Measurements from ENCODE around the gene AADACL4. TPM values are rescaled to one million over a fixed set of nuclear protein-coding genes. Genes with fewer than 3 reads are reported as not detected.

The AADACL4 gene
- total RNA-seq, 1 experiment from 2014 or later: not detected

GRCh38 chr1:12595757-12596006 lies 48.2 kb upstream of the AADACL4 start:
- no peak overlapping the region for H3K27ac ChIP-seq (ENCODE audit: insufficient read length, low read depth, low read length)
- H2BK120ac ChIP-seq (ENCODE audit: low read depth, low read length, poor library complexity, severe bottlenecking): no peak overlapping the region
- no CpG with 5 or more reads among the region's 18 CpGs for WGBS (ENCODE audit: extremely low coverage, insufficient read length, low lambda C conversion rate)
- no peak overlapping the region for H3K4ac ChIP-seq (ENCODE audit: low read depth, low read length)
- H4K91ac ChIP-seq (ENCODE audit: insufficient read length, low read depth, low read length): no peak overlapping the region
- TF ChIP-seq, protein P1, sequence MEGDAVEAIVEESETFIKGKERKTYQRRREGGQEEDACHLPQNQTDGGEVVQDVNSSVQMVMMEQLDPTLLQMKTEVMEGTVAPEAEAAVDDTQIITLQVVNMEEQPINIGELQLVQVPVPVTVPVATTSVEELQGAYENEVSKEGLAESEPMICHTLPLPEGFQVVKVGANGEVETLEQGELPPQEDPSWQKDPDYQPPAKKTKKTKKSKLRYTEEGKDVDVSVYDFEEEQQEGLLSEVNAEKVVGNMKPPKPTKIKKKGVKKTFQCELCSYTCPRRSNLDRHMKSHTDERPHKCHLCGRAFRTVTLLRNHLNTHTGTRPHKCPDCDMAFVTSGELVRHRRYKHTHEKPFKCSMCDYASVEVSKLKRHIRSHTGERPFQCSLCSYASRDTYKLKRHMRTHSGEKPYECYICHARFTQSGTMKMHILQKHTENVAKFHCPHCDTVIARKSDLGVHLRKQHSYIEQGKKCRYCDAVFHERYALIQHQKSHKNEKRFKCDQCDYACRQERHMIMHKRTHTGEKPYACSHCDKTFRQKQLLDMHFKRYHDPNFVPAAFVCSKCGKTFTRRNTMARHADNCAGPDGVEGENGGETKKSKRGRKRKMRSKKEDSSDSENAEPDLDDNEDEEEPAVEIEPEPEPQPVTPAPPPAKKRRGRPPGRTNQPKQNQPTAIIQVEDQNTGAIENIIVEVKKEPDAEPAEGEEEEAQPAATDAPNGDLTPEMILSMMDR (conservative IDR thresholded peaks at IDR 0.05): no peak
- no peaks in the 10 kb centered on the region; the same call in 1 of the 2 replicates for H3K27me3 ChIP-seq (ENCODE audit: insufficient read depth, low read length)
- no peaks in the 10 kb centered on the region for H3K79me2 ChIP-seq (ENCODE audit: insufficient read depth, low read length)
- H2AFZ ChIP-seq (ENCODE audit: low read length): no peak overlapping the region
- no peaks in the 10 kb centered on the region for H4K20me1 ChIP-seq (ENCODE audit: control insufficient read depth, insufficient read depth, insufficient read length)
- H2AK5ac ChIP-seq (ENCODE audit: insufficient read length, low read length): no peak overlapping the region
- Mint-ChIP-seq H3K27me3 (ENCODE audit: low read depth) (peaks cover 26% of the 10 kb centered on the region), H3K27ac (no peak overlapping the region), H3K4me3 (peak overlapping the region; percentile 61 to 79), H3K36me3 (ENCODE audit: insufficient read depth in 1 of 3, low read depth in 3 of 3) (peaks cover 0 to 26% (median 8%) of the 10 kb centered on the region in 3 experiments; a peak in 4 of 7 replicates), H3K4me1 (peaks cover 53 to 54% of the 10 kb centered on the region in 2 experiments), H3K9me3 (no peaks in the 10 kb centered on the region; a peak in 1 of 5 replicates)
- H3K4me1 ChIP-seq (ENCODE audit: insufficient read depth, low read length): peaks cover 6% of the 10 kb centered on the region; the same call in 1 of the 2 replicates
- peaks cover 13% of the 10 kb centered on the region for H3K23me2 ChIP-seq (ENCODE audit: insufficient read length, low read depth, low read length, poor library complexity, severe bottlenecking)
- H3K18ac ChIP-seq (ENCODE audit: insufficient read length, low read depth, low read length): no peak overlapping the region
- H4K5ac ChIP-seq (ENCODE audit: insufficient read length, low read depth, low read length): no peak overlapping the region
- no peak overlapping the region for H3K56ac ChIP-seq (ENCODE audit: insufficient read length, low read depth, low read length)
- H2BK5ac ChIP-seq (ENCODE audit: insufficient read length, low read length): no peak overlapping the region
- H3K14ac ChIP-seq (ENCODE audit: insufficient read depth, low read length): no peak overlapping the region
- DNase-seq: no peak
- H3T11ph ChIP-seq (ENCODE audit: low read length): no peak overlapping the region
- peak overlapping the region; percentile 78 for H3K4me2 ChIP-seq (ENCODE audit: insufficient read depth, insufficient read length, low read length)
- no peak overlapping the region for H2BK20ac ChIP-seq (ENCODE audit: low read depth, low read length, poor library complexity, severe bottlenecking)
- no peak overlapping the region for H3K23ac ChIP-seq (ENCODE audit: insufficient read length, low read depth, low read length)
- no peak overlapping the region for H4K8ac ChIP-seq (replicated peaks; ENCODE audit: insufficient read length, low read depth, low read length)
- H2BK15ac ChIP-seq (ENCODE audit: low read depth, low read length): no peak overlapping the region
- H3K79me1 ChIP-seq (ENCODE audit: insufficient read depth, low read depth, low read length, poor library complexity, severe bottlenecking): no peaks in the 10 kb centered on the region
- no peak overlapping the region for H2BK12ac ChIP-seq (ENCODE audit: insufficient read length, low read depth, low read length)
- no peak overlapping the region for H3K9ac ChIP-seq (ENCODE audit: extremely low read depth, insufficient read length, low read length)
- no peaks in the 10 kb centered on the region for H3K9me3 ChIP-seq (ENCODE audit: control insufficient read depth, low read depth, low read length)

Measured in H9 (cell line).